B cell (primary cell): ENCODE measurements around the gene RAB31. TPM values are rescaled to one million over a fixed set of nuclear protein-coding genes. Genes with fewer than 3 reads are reported as not detected.

ENCODE experiments used
- ATAC-seq: fragments of 200-7000 bp; cut with Tn5 transposase; one replicate; pipeline ENCODE4 v1.10.0; 2021; ENCODE audit warnings: low read depth, mild to moderate bottlenecking, moderate number of reproducible peaks, moderate library complexity
- CTCF ChIA-PET: fragments of 350-600 bp; sonication (Branson Sonifier 250); formaldehyde crosslinking; loops from one replicate; lab custom pipeline; 2021; ENCODE audit warnings: antibody characterized with exemption, inconsistent platforms; lab: Charles Lee
- POLR2A ChIA-PET: fragments of 350-600 bp; sonication (Branson Sonifier 250); formaldehyde crosslinking; loops from one replicate; lab custom pipeline; 2021; ENCODE audit warnings: antibody characterized with exemption; lab: Charles Lee
- DNase-seq: peaks from one replicate; pipeline ENCODE4 v3.0.0; 2013
- H2AFZ ChIP-seq: 2 replicates; pipeline ENCODE4 v1.6.1; 2012; ENCODE audit warnings: mild to moderate bottlenecking, low read depth, low read length; ENCODE audit not compliant: insufficient read depth, poor library complexity, severe bottlenecking
- H3K27ac ChIP-seq, 2 donors: 1 replicate in 1 of 2; 2 replicates in 1 of 2; pipeline ENCODE4 v1.5.1; 2012 to 2013; ENCODE audit warnings: low read length in 2 of 2, mild to moderate bottlenecking in 2 of 2, moderate library complexity in 1 of 2
- H3K27me3 ChIP-seq, 4 experiments: fragments of 200-600 bp in 1 of 4; sonication (generic) in 1 of 4; replicated peaks in 1 of 4; 1 replicate in 2 of 4; 2 replicates in 2 of 4; pipeline versions ENCODE4 v1.6.1 to v1.7.0; 2013 to 2016; ENCODE audit warnings: low read length in 3 of 4, mild to moderate bottlenecking in 2 of 4, mixed read lengths in 1 of 4, moderate library complexity in 1 of 4; ENCODE audit not compliant: insufficient read depth in 4 of 4, control insufficient read depth in 3 of 4; ENCODE audit errors: control extremely low read depth in 1 of 4
- H3K36me3 ChIP-seq, 2 experiments: replicated peaks in 1 of 2; 1 replicate in 1 of 2; 2 replicates in 1 of 2; pipeline versions ENCODE4 v1.6.1 to v1.7.1; 2013; ENCODE audit warnings: low read length in 1 of 2; ENCODE audit not compliant: insufficient read depth in 2 of 2, control insufficient read depth in 1 of 2; ENCODE audit errors: control extremely low read depth in 1 of 2, extremely low read depth in 1 of 2
- H3K4me1 ChIP-seq, 2 donors: fragments of 200-600 bp in 1 of 2; sonication (generic) in 1 of 2; 1 replicate in 1 of 2; 2 replicates in 1 of 2; pipeline versions ENCODE4 v1.5.1 to v1.6.1; 2013 to 2017; ENCODE audit warnings: low read length in 2 of 2; ENCODE audit not compliant: control insufficient read depth in 2 of 2, insufficient read depth in 2 of 2
- H3K4me2 ChIP-seq: replicated peaks from 2 replicates; pipeline ENCODE3; 2012; ENCODE audit warnings: mild to moderate bottlenecking, low read depth, low read length; ENCODE audit not compliant: poor library complexity, severe bottlenecking
- H3K4me3 ChIP-seq, 5 experiments: fragments of 200-600 bp in 1 of 5; sonication (generic) in 1 of 5; 1 replicate in 3 of 5; 2 replicates in 2 of 5; pipeline versions ENCODE4 v1.5.1 to v1.7.0; 2011 to 2016; ENCODE audit warnings: low read length in 4 of 5, mild to moderate bottlenecking in 4 of 5, low read depth in 2 of 5, control low read depth in 1 of 5, moderate library complexity in 1 of 5; ENCODE audit not compliant: insufficient read depth in 1 of 5; ENCODE audit errors: control extremely low read depth in 1 of 5, extremely low read depth in 1 of 5
- H3K79me2 ChIP-seq: fragments of 200-600 bp; sonication (generic); one replicate; pipeline ENCODE4 v1.6.0; 2016; ENCODE audit warnings: low read length; ENCODE audit not compliant: control insufficient read depth, insufficient read depth
- H3K9ac ChIP-seq: fragments of 200-600 bp; sonication (generic); 2 replicates; pipeline ENCODE4 v1.6.1; 2017; ENCODE audit warnings: mild to moderate bottlenecking, low read length, moderate library complexity
- H3K9me3 ChIP-seq, 3 donors: one replicate each; pipeline versions ENCODE4 v1.6.1 to v1.7.1; 2013; ENCODE audit warnings: low read length in 2 of 3; ENCODE audit not compliant: control insufficient read depth in 2 of 3, insufficient read depth in 1 of 3; ENCODE audit errors: control extremely low read depth in 1 of 3
- H4K20me1 ChIP-seq: 2 replicates; pipeline ENCODE4 v1.6.0; 2012; ENCODE audit warnings: mild to moderate bottlenecking, low read length; ENCODE audit not compliant: insufficient read depth, control insufficient read depth, poor library complexity, severe bottlenecking
- H3K27ac Mint-ChIP-seq: one replicate; pipeline ENCODE4 v1.8.0; 2021; ENCODE audit warnings: mixed read lengths
- H3K27me3 Mint-ChIP-seq: one replicate; pipeline ENCODE4 v1.8.0; 2021; ENCODE audit warnings: mixed read lengths
- H3K4me1 Mint-ChIP-seq: one replicate; pipeline ENCODE4 v1.8.0; 2021; ENCODE audit warnings: mixed read lengths
- H3K4me3 Mint-ChIP-seq: one replicate; pipeline ENCODE4 v1.8.0; 2021; ENCODE audit warnings: mixed read lengths
- H3K9me3 Mint-ChIP-seq: one replicate; pipeline ENCODE4 v1.8.0; 2022; ENCODE audit warnings: mixed read lengths; ENCODE audit not compliant: insufficient read depth
- EZH2 ChIP-seq: IDR thresholded peaks from 2 replicates; pipeline ENCODE4 v1.6.1; 2012; ENCODE audit warnings: borderline replicate concordance, low read depth, mild to moderate bottlenecking, moderate library complexity, low read length; ENCODE audit not compliant: insufficient read depth, poor library complexity, severe bottlenecking
- WGBS: methylation state at CpG from one replicate; pipeline ENCODE4 v1.1.5; 2013; ENCODE audit warnings: missing lambda C conversion rate; ENCODE audit not compliant: insufficient coverage; 5-methylcytosine and 5-hydroxymethylcytosine counted together
- intact Hi-C: fragments of 100-400 bp; cut with micrococcal nuclease; formaldehyde crosslinking; loops from one replicate; pipeline ENCODE4 v1.10.0; 2022
- polyA plus RNA-seq: library from polyadenylated mRNA; depleted of rRNA; stranded (reverse); fragments of >200 nt; gene quantifications from 2 replicates; pipeline ENCODE4 v1.2.3, GENCODE V29; 2012
- total RNA-seq, 2 donors: library from RNA; stranded (reverse); fragments of 120-200 nt in 1 of 2; gene quantifications; 1 replicate in 1 of 2; 2 replicates in 1 of 2; pipeline versions ENCODE4 v1.2.3 to v1.2.4, GENCODE V29; 2013 to 2022
- TF ChIP-seq, protein P1 (sequence below): fragments of 200-600 bp; IDR thresholded peaks from one replicate; pipeline ENCODE4 v1.8.0; 2022; ENCODE audit warnings: antibody characterized with exemption, mild to moderate bottlenecking

RAB31 gene
- total and polyA plus RNA-seq, 2 donors (not counting 1 experiment from before 2014, with no cell fraction given), result 15.5 to 44.6 TPM

DNA sequence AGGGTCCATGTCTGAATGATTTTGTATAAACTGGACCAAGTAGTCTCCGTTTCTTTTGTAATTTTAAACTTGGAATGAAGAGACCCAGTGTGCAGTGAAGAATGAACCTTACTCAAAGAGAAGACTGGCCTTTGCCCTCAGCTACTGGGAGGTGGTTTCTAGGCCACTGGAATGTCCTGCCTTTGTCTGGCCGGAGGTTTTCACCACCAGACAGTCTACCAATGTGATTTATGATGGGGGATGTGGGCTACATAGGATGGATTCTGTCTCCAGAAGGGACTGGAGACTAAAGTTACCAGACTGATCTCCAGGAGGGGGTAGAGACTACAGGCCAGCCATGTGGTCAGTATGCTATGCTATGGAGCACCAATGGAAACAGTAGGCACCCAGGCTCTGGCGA, 42.8 kb upstream of the RAB31 start:
- H3K79me2 ChIP-seq, result no peaks in the 10 kb centered on the region
- no peak overlapping the region for H2AFZ ChIP-seq
- no peaks in the 10 kb centered on the region for H3K36me3 ChIP-seq
- H3K4me3 Mint-ChIP-seq, result no peak overlapping the region
- no peaks in the 10 kb centered on the region for H3K27me3 ChIP-seq
- no peak overlapping the region for H3K27ac Mint-ChIP-seq
- no peaks in the 10 kb centered on the region for H3K4me1 ChIP-seq
- no peak overlapping the region for H3K27ac ChIP-seq
- no peaks in the 10 kb centered on the region for H3K9me3 Mint-ChIP-seq
- no peaks in the 10 kb centered on the region for H4K20me1 ChIP-seq
- WGBS, result 92% methylated on average over 3 of the region's 3 CpGs
- POLR2A ChIA-PET, result no interaction called here
- peaks cover 0 to 3% (median 0%) of the 10 kb centered on the region in 3 donors for H3K9me3 ChIP-seq
- ATAC-seq, result no peak
- no peak overlapping the region for H3K4me2 ChIP-seq
- no peak overlapping the region for H3K4me3 ChIP-seq
- intact Hi-C loops, result no loop called here
- H3K27me3 Mint-ChIP-seq, result no peaks in the 10 kb centered on the region
- no peak overlapping the region for H3K9ac ChIP-seq
- H3K4me1 Mint-ChIP-seq, result no peaks in the 10 kb centered on the region
- CTCF ChIA-PET, result no interaction called here
- no peak for DNase-seq
- TF ChIP-seq, protein P1, sequence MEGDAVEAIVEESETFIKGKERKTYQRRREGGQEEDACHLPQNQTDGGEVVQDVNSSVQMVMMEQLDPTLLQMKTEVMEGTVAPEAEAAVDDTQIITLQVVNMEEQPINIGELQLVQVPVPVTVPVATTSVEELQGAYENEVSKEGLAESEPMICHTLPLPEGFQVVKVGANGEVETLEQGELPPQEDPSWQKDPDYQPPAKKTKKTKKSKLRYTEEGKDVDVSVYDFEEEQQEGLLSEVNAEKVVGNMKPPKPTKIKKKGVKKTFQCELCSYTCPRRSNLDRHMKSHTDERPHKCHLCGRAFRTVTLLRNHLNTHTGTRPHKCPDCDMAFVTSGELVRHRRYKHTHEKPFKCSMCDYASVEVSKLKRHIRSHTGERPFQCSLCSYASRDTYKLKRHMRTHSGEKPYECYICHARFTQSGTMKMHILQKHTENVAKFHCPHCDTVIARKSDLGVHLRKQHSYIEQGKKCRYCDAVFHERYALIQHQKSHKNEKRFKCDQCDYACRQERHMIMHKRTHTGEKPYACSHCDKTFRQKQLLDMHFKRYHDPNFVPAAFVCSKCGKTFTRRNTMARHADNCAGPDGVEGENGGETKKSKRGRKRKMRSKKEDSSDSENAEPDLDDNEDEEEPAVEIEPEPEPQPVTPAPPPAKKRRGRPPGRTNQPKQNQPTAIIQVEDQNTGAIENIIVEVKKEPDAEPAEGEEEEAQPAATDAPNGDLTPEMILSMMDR, result no peak
- TF ChIP-seq EZH2, result no peak

DNA sequence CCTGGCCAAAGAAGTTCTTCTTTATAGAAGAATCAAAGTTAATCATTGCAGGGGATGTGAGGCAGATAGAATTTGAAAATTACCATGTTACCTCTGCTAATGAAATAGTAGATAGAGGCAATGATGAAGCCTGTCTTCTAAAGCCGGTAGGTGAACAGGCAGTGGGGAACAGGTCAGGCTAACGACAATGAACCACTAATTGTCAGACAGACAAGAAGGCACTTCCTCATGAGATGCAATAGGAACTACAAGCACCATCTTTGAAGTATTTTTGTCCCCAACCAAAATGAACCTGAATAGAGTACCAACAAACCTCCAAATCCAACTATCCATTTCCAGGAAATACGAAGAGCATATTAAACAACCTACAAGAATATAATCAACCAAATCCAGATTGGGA, 41.6 kb upstream of the RAB31 start:
- ChIA-PET CTCF (interaction anchor here (1.1 kb wide), 1 partner anchor 91 kb away, joined by 3 read pairs; no protein-coding TSS in a partner anchor), POLR2A (no interaction called here)
- no peak overlapping the region for H3K27ac ChIP-seq
- TF ChIP-seq EZH2, result no peak
- TF ChIP-seq, protein P1, result no peak
- DNase-seq (no peak), ATAC-seq (no peak)
- peaks cover 0 to 3% (median 0%) of the 10 kb centered on the region in 3 donors for H3K9me3 ChIP-seq
- Mint-ChIP-seq H3K9me3 (no peaks in the 10 kb centered on the region), H3K4me1 (no peaks in the 10 kb centered on the region), H3K27me3 (no peaks in the 10 kb centered on the region), H3K4me3 (no peak overlapping the region), H3K27ac (no peak overlapping the region)
- intact Hi-C loops, result no loop called here
- H2AFZ ChIP-seq, result no peak overlapping the region
- no peaks in the 10 kb centered on the region for H4K20me1 ChIP-seq
- no peak overlapping the region for H3K9ac ChIP-seq
- no peaks in the 10 kb centered on the region for H3K79me2 ChIP-seq
- H3K27me3 ChIP-seq, result no peaks in the 10 kb centered on the region
- WGBS, result 100% methylated on average over 1 of the region's 3 CpGs
- H3K4me3 ChIP-seq, result no peak overlapping the region
- H3K4me1 ChIP-seq, result no peaks in the 10 kb centered on the region
- H3K36me3 ChIP-seq, result no peaks in the 10 kb centered on the region
- H3K4me2 ChIP-seq, result no peak overlapping the region
